Suprapubic skin (tissue), 4 donors: ENCODE results near the gene CAPN8. TPM values are rescaled to one million over a fixed set of nuclear protein-coding genes. Genes with fewer than 3 reads are reported as not detected.

Source experiments
- DNase-seq, 2 donors: peaks; one replicate each; pipeline ENCODE4 v3.0.0-alpha.2; 2019; ENCODE audit warnings: low spot score in 2 of 2
- H3K27ac ChIP-seq: fragments of 200-600 bp; sonication (generic); one replicate; pipeline ENCODE4 v1.5.1; 2019
- H3K27me3 ChIP-seq: fragments of 200-600 bp; sonication (generic); one replicate; pipeline ENCODE4 v1.5.1; 2019
- H3K36me3 ChIP-seq: fragments of 200-600 bp; sonication (generic); one replicate; pipeline ENCODE4 v1.5.1; 2019
- H3K4me1 ChIP-seq: fragments of 200-600 bp; sonication (generic); one replicate; pipeline ENCODE4 v1.5.1; 2019
- H3K4me3 ChIP-seq: fragments of 200-600 bp; sonication (generic); one replicate; pipeline ENCODE4 v1.5.1; 2019; ENCODE audit warnings: mild to moderate bottlenecking
- H3K9me3 ChIP-seq: fragments of 200-600 bp; sonication (generic); one replicate; pipeline ENCODE4 v1.5.1; 2019
- CTCF ChIP-seq, 2 donors: fragments of 200-600 bp in 1 of 2; fragments of 450-650 bp in 1 of 2; sonication (generic) in 1 of 2; IDR thresholded peaks; one replicate each; pipeline ENCODE4 v1.5.1; 2016 to 2019; ENCODE audit warnings: antibody characterized with exemption in 2 of 2, mild to moderate bottlenecking in 1 of 2, moderate library complexity in 1 of 2
- EP300 ChIP-seq: sonication (generic); formaldehyde crosslinking; IDR thresholded peaks from one replicate; pipeline ENCODE4 v1.6.1; 2017; ENCODE audit warnings: antibody characterized with exemption
- POLR2A ChIP-seq, 2 donors: fragments of 450-650 bp; IDR thresholded peaks; one replicate each; pipeline ENCODE4 v1.6.1; 2017; ENCODE audit warnings: antibody characterized with exemption in 2 of 2, mild to moderate bottlenecking in 2 of 2, moderate library complexity in 2 of 2
- POLR2AphosphoS5 ChIP-seq, 3 donors: sonication (generic); formaldehyde crosslinking; IDR thresholded peaks; one replicate each; pipeline ENCODE4 v1.6.1; 2017; ENCODE audit warnings: antibody characterized with exemption in 3 of 3
- WGBS: methylation state at CpG from one replicate; pipeline ENCODE4 v1.1.5; 2018; 5-methylcytosine and 5-hydroxymethylcytosine counted together
- total RNA-seq, 4 donors: library from RNA; depleted of rRNA; stranded (reverse); fragments of >200 nt; gene quantifications; one replicate each; pipeline ENCODE4 v1.1.0, GENCODE V29; 2016

CAPN8 gene
- total RNA-seq, 4 donors from 2014 or later, result 1.5 to 3.9 (median 2.7) TPM

- no peak overlapping the region for H3K27ac ChIP-seq
- no peaks in the 10 kb centered on the region for H3K9me3 ChIP-seq
- 34% methylated on average over 2 of the region's 2 CpGs for WGBS
- no peaks in the 10 kb centered on the region for H3K4me1 ChIP-seq
- H3K36me3 ChIP-seq, result no peaks in the 10 kb centered on the region
- H3K4me3 ChIP-seq, result no peak overlapping the region
- peaks cover 5% of the 10 kb centered on the region for H3K27me3 ChIP-seq
- TF ChIP-seq POLR2AphosphoS5 (IDR thresholded peaks at IDR 0.05), result no peak
- TF ChIP-seq POLR2A (IDR thresholded peaks at IDR 0.05), result no peak
- TF ChIP-seq CTCF (IDR thresholded peaks at IDR 0.05), result no peak
- no peak for TF ChIP-seq EP300
- DNase-seq, result no peak
Measured at GRCh38 chr1:223631473-223631872, 34.0 kb downstream of the CAPN8 start.

- 88% methylated on average over 3 of the region's 3 CpGs for WGBS
- TF ChIP-seq POLR2A (IDR thresholded peaks at IDR 0.05) (no peak), EP300 (no peak), POLR2AphosphoS5 (IDR thresholded peaks at IDR 0.05) (no peak), CTCF (IDR thresholded peaks at IDR 0.05) (no peak)
Measured at GRCh38 chr1:223629126-223629457, 36.4 kb downstream of the CAPN8 start.

GRCh38 chr1:223628233-223629125, 37.0 kb downstream of the CAPN8 start:
- H3K9me3 ChIP-seq, result no peaks in the 10 kb centered on the region
- no peak for DNase-seq

More at GRCh38 chr1:223629126-223629457, 36.4 kb downstream of the CAPN8 start:
- Histone ChIP-seq H3K9me3 (no peaks in the 10 kb centered on the region), H3K4me1 (no peaks in the 10 kb centered on the region), H3K4me3 (no peak overlapping the region), H3K27ac (no peak overlapping the region), H3K36me3 (no peaks in the 10 kb centered on the region), H3K27me3 (peaks cover 5% of the 10 kb centered on the region)
- DNase-seq, result no peak

GRCh38 chr1:223622132-223622842, 43.2 kb downstream of the CAPN8 start:
- no peak for DNase-seq
- no peak overlapping the region for H3K27ac ChIP-seq
- WGBS, result 89% methylated on average over 17 of the region's 17 CpGs
- H3K4me3 ChIP-seq, result no peak overlapping the region
- no peaks in the 10 kb centered on the region for H3K9me3 ChIP-seq
- no peaks in the 10 kb centered on the region for H3K4me1 ChIP-seq
- no peak for TF ChIP-seq EP300
- TF ChIP-seq CTCF (IDR thresholded peaks at IDR 0.05), result no peak
- no peak for TF ChIP-seq POLR2AphosphoS5 (IDR thresholded peaks at IDR 0.05)
- TF ChIP-seq POLR2A (IDR thresholded peaks at IDR 0.05), result no peak
- H3K27me3 ChIP-seq, result no peaks in the 10 kb centered on the region
- no peaks in the 10 kb centered on the region for H3K36me3 ChIP-seq

More at GRCh38 chr1:223628233-223629125, 37.0 kb downstream of the CAPN8 start:
- TF ChIP-seq EP300 (no peak), CTCF (IDR thresholded peaks at IDR 0.05) (peak in 1 of 2 donors; percentile 51)
- peaks cover 5% of the 10 kb centered on the region for H3K27me3 ChIP-seq
- no peaks in the 10 kb centered on the region for H3K4me1 ChIP-seq
- no peak overlapping the region for H3K27ac ChIP-seq
- no peaks in the 10 kb centered on the region for H3K36me3 ChIP-seq
- WGBS, result 58% methylated on average over 13 of the region's 13 CpGs
- H3K4me3 ChIP-seq, result no peak overlapping the region

- Histone ChIP-seq H3K9me3 (no peaks in the 10 kb centered on the region), H3K36me3 (no peaks in the 10 kb centered on the region), H3K4me1 (no peaks in the 10 kb centered on the region), H3K27ac (no peak overlapping the region), H3K27me3 (no peaks in the 10 kb centered on the region), H3K4me3 (no peak overlapping the region)
- TF ChIP-seq POLR2AphosphoS5 (IDR thresholded peaks at IDR 0.05) (no peak), EP300 (no peak), POLR2A (IDR thresholded peaks at IDR 0.05) (no peak), CTCF (IDR thresholded peaks at IDR 0.05) (no peak)
- WGBS, result 88% methylated on average over 10 of the region's 10 CpGs
- no peak for DNase-seq
Measured at GRCh38 chr1:223621312-223621734, 44.2 kb downstream of the CAPN8 start.
